GM04503 (cell line): Measurements from ENCODE around the gene ZNF775.
"Not testable (repeated sequence)": the region's sequence is repeated elsewhere in the genome, so short reads cannot be mapped to it uniquely, and the experiment has no call there.

ENCODE experiments used
- DNase-seq: peaks from one replicate; pipeline ENCODE4 v3.0.0-alpha.2; 2012; ENCODE audit warnings: low read depth

The ZNF775 gene

GRCh38 chr7:150382123-150382843 lies 3.2 kb downstream of the ZNF775 start:
- no peak for DNase-seq

DNA sequence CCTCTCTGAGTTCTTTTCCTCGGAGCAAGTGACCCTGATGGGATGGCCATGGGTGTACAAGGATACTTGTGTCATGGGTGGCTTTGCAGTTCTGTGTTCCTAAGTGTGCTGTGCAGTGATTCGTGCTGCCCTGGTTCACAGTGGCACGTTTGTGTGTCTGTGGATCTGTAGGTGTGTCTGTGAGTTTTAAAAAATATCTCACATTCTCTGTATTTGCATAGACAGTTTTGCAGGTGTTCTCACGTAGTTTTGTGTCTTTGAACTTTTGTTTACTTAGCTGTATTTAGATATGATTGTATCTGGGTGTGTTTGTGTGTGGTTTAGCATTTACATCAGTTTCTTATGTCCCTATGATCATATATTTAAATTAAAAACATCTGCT lies 3.7 kb downstream of the ZNF775 start:
- no peak for DNase-seq

DNA sequence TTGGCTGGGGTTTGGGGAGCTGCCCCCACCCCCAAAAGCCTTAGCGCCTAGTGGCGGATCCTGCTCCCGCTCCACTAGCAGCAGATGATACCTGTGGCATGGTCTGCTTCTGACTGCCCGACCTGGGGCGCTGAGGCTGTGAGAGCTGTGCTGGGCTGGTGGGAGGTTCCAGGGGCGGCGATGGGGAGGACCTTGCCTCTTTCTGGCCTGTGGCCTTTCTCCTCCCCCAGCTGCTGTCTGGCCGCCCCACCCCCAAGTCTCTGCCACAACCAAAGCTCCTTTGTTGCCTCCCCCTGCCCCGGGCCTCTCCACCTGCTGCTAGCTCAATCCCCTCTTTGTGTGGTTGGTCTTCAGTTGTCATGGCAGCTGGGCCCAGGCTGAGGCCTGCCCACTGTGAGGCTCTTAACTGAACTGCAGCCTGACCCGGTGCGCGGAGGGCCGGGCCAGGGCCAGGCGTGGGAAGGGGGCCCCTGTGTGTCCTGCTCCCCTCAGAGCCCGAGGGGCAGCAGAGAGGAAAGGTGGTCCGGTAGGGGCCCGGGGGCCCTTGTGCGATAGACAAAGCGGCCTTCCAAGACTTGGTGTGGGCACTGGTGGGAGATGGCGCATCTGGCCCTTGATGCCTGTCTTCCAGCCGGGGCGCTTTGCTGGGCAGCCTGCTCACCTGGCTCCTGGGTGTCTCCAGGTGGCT lies 4.7 kb downstream of the ZNF775 start:
- no peak for DNase-seq

DNA sequence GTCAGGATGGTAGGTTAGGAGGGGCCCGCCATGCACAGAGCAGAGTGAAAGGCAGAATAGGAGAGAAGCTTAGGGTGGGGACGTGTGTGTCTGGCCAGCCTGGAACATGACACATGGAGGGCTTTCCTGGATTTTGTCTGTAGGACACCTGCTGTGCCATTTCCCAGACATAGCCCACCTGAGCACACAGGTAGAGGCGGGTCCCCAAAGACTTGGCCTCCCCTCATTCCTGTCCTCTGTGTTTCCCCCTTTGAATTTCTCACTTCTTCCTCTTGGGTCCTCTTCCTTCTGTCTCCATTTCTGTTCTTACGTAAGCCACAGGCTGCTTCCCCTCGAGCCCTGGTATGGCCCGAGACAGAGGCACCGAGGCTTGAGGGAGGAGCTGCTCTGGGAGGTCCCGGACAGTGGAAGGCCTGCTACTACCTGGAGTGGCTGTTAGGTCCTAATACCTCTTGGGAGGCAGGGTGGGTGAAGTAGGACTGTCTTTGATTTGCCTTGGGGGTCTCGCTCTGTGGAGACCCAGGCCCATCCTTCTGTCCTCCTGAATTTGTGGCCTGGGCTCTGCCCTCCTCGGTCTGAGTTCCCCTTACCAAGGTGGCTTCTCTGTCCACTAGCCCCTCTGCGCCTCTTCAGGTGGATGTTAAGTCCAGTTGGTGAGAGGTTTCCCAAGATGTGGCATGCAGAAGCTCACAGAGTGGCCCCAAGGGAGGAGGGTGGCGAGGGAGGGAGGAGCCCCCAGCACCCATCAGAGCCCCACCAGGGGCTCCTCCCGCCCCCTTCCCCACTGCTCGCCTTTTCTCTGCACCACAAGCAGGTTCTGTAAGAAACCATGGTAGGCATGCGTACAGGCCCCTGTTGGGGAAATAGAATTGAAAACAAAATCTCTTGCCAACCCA lies 5.5 kb downstream of the ZNF775 start:
- DNase-seq, result no peak

DNA sequence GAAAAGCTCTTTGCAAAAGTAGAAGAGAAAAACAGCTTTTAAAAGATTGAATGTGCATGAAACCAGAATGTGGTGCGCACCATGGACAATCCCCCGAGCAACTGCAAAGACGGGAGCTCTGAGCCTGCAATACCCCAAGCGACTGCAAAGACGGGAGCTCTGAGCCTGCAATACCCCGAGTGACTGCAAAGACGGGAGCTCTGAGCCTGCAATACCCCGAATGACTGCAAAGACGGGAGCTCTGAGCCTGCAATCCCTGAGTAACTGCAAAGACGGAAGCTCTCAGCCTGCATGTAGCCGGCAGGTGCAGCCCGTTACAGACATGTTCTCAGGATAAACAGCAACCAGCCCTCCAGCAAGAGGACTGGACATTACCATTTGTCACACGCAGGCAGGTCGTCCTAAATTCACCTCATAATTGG lies 6.2 kb downstream of the ZNF775 start:
- no peak for DNase-seq

DNA sequence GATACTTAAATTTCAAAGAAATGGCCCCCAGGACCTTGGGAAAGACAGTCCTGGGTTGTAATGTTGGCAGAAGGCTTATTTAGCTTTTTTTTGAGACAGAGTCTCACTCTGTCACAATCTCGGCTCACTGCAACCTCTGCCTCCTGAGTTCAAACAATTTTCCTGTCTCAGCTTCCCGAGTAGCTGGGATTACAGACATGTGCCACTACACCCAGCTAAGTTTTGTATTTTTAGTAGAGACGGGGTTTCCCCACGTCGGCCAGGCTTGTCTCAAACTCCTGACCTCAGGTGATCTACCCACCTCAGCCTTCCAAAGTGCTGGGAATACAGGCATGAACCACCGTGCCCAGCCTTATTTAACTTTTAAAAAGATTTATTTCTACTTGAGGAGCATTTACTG lies 6.8 kb downstream of the ZNF775 start:
- DNase-seq, result not testable (repeated sequence)

- DNase-seq, result no peak
Observed at GRCh38 chr7:150388306-150388705, 9.2 kb downstream of the ZNF775 start.

DNA sequence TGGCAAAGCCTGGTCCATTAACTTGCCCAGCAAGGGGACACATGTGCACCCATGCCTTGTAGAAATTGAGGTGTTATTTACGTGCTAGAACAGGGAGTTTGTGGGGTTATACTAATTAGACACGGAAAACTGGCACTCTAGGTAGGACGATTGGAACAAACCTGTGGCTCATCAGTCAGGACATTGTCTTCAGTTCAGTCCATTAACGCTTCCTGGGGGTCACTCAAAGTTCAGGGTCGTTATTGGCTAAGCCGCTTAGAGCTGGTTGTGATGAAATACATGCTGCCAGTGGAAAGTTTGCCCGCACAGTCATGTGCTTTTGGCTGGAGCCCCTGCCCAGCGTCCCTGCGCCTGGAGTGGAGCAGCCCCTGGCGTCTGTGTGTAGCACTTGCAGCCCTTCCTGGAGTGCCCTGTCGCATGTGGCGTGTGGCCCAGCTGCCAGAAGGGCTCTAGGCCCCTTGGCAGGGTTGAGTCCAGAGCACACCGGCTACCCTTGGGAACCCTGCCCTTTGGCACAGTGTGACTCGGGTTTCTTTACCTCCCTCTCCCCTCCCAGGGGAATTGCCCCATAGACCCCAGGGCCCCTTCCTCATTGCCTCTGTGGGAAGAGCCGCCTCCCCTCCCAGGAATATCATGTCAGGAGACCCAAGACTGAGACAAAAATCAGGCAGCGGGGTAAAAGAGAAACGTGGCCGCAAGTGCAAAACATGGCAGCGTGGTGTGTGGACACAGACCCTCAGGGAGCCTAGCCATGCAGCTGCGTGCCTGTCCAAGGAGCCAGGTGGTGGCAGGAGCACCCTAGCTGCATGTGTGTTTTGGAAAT lies 9.8 kb downstream of the ZNF775 start:
- DNase-seq, result no peak

DNA sequence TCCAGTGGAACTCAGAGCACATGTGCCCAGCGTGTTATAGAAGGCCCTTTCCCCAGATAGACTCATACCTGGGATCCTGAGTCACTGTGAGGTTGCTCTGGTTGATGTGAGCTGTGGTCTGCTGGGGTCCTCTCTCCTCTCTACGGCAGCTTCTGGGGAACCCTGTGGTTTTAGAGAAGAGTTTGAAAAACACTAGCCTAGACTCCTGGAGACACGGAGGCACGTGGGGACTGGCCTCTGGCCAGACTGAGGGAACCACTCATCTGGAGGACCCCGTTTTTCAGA lies 10.3 kb downstream of the ZNF775 start:
- no peak for DNase-seq

- no peak for DNase-seq
Observed at GRCh38 chr7:150390205-150390604, 11.1 kb downstream of the ZNF775 start.

GRCh38 chr7:150393325-150393724 lies 14.2 kb downstream of the ZNF775 start:
- no peak for DNase-seq

- DNase-seq, result no peak
Observed at GRCh38 chr7:150396426-150396825, 17.3 kb downstream of the ZNF775 start.

- DNase-seq, result no peak
Observed at GRCh38 chr7:150396851-150397260, 17.7 kb downstream of the ZNF775 start.

DNA sequence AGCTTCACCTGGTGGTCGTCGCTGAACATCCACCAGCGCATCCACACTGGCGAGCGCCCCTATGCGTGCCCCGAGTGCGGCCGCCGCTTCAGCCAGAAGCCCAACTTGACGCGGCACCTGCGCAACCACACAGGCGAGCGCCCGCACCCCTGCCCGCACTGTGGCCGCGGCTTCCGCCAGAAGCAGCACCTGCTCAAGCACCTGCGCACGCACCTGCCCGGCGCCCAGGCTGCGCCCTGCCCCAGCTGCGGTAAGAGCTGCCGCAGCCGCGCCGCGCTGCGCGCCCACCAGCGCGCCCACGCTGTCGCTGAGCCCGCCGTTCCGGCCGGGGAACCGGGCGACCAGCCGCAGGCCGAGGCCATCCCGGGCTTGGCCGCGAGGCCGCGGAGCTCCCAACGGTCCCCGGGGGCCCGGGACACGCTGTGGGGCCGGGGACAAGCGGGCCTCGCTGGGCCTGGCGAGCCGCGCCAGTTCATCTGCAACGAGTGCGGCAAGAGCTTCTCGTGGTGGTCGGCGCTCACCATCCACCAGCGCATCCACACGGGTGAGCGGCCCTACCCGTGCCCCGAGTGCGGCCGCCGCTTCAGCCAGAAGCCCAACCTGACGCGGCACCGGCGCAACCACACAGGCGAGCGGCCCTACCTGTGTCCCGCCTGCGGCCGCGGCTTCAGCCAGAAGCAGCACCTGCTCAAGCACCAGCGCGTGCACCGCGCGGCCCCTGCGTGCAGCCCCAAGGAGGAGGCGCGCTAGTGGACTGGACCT lies 18.4 kb downstream of the ZNF775 start:
- DNase-seq, result no peak

GRCh38 chr7:150398108-150398964 lies 19.2 kb downstream of the ZNF775 start:
- no peak for DNase-seq

GRCh38 chr7:150398965-150399320 lies 19.8 kb downstream of the ZNF775 start:
- no peak for DNase-seq

GRCh38 chr7:150399421-150400007 lies 20.4 kb downstream of the ZNF775 start:
- no peak for DNase-seq

DNA sequence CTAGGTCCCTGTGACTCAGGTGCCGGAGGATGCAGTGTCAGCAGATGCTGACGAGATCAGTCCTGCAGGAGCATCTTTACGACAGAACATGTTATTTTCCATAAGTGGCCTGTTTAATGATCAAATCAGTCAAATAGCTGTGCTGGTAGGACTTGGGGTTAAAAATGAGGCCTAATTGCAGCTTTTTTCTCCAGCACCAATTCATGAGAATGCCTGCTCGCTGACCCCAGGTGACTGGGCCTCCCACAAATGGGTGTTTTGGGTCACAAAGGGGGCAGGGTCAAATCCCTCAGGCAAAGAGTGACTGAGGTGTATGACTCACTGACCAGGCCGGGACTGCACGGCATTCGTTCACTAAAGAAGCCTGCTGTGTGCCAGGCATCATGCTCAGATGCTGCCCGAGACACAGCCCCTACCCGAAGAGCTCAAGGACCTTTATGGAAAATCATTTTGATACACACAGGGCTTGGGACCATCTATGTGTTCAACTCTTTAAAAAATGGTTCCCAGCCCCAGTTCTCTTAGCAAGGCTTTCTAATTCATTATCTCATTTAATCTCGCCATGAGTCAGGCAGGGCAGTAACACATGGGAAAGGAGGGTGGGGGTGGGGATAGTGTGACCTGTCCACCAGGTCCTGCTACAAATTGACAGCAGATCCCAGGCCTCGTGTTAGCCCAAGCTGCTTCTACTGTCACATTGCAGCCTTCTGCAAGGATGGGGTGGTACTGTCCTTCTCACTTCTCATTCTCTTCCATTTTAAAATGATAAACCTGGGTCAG lies 21.1 kb downstream of the ZNF775 start:
- no peak for DNase-seq

GRCh38 chr7:150400788-150401423 lies 21.8 kb downstream of the ZNF775 start:
- DNase-seq, result no peak
